Stimulated activated CD8-positive, alpha-beta memory T cell treated with anti-CD3 and anti-CD28 coated beads, Interleukin-4, amount 100 ng/mL, for 24 hours (primary cell): ENCODE data around the gene MAPKAPK3.

Experiments used
- DNase-seq: peaks from one replicate; pipeline ENCODE4 v3.0.0-alpha.2; 2020; ENCODE audit warnings: low read depth

Gene MAPKAPK3

DNA sequence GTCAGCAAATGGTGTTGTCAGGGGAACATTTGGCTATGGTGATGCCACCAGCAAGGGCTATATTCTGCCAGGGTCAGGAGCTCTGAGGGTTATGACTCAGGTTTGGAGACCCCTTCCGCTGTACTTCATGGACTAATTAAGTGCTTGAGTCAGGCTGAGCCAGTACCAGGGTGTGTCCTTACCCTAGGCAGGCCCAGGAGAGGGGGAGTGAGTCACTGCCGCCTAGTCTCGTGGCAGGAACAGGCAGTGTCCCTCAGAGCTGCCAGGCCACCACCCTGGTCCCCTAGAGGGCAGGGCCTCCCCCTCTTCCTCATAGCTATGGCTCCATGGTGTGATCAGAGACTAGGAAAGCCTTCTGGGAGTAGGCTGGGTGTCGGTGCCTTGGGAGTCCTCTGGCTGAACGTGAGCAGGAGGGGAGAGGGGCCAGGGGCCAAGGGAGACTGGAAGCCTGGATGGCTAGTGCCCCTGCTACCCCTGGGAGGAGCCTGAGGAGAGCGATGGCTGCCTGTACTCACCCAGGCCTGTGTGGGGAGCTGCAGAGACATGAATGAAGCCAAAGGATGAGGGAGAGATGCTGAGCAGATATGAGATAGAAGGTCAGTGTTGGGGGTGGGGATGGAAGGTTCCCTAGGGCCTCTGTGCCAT, 10.6 kb downstream of the MAPKAPK3 start:
- DNase-seq, result no peak

DNA sequence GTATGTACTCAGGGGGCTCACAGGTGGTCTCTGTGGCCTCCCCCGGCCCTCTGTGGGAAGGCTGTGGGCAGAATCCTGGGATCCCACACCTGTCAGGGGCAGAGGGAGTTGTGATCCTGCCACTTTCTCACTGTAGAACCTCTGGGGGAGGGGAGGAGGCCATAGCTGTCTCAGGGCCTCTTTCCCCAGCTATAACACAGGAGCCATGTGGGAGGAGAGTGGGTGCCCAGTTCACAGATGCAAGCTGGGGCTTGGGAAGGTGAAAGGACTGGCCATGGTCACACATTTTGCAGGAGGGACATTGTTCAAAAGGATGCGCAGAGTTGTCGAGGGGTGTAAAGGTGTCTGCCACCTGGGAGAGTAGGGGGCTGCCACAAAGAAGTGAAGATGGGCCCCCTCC, 11.7 kb downstream of the MAPKAPK3 start:
- no peak for DNase-seq

DNA sequence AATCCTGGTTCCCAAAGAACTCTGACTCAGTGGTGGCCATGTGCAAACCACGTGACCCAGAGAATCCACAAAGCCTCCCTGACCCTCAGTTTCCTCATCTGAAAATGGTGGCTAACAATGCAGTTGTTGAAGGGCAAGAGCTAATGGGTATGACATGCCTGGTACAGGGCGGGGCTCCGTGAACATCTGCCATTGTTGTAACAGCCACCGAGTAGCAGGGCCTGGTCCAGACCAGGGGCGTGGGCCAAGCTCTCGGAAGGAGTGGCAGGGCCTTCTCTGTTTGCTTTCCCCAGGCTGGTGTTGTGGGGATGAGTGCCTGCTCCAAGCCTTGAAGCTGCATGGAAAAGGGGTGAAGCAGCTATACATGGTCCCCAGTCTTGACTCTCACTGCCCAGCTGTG, 13.4 kb downstream of the MAPKAPK3 start:
- DNase-seq, result no peak

DNA sequence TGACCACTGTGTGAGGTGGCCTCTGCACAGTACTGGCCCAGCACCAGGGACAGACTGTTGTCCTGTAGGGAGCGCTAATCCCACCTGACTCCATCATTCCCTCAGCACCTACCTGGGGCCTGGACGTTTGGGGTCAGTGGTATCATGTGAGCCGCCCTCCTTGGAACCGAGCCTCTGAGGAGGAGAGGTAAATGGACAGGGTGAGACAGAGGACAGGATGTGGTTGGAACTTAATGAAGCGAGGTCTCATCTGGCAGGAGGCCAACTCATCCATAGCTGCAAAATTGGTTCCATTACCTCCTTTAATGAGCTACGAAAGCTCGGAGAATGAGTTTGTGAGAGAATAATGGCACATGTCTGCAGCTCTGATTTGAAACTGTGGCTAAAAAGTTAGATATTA, 13.9 kb downstream of the MAPKAPK3 start:
- DNase-seq, result no peak

DNA sequence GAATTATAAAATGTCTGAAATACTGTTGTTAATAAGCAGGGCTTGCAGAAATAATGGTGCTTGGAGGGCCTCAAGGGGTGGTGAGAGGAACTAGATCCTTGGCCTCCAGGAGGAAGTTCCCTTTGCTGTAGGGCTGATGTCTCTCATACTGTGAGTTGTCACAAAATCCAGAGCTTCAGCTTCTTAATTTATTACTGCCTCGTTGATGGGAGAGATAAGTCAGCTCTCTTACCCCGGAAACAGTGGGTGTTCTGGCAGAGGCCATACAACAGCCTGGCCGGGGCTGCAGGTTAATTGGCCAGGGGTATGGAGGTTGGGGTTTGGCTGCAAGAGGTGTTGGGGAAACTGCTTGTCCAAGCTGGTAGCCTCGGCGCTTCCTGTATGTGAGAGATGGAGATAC, 15.5 kb downstream of the MAPKAPK3 start:
- DNase-seq, result no peak

DNA sequence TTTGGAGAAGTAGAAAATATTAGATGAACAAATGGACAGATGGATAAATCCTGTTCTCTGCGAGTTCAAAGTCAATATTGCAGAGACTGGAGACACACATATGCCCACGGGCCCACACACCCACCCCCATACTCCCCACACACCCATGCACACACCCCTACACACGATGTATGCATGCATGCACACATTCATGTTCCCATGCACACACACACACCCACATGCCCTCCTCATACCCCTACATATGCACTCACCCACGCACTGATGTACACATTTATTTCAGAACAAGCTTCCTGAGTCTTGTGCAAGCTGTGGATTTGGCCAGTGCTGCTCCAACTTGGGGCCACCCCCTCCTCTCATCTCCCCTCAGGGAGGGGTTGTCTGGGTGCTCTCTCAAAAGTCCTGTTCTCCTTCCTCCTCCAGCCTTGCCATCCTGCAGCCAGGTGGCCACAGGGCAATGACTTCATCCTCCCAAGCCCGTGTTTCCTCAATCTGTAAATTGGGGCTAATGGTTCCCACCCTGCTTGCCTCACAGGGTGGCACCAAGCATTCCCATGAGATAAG, 16.4 kb downstream of the MAPKAPK3 start:
- no peak for DNase-seq

DNA sequence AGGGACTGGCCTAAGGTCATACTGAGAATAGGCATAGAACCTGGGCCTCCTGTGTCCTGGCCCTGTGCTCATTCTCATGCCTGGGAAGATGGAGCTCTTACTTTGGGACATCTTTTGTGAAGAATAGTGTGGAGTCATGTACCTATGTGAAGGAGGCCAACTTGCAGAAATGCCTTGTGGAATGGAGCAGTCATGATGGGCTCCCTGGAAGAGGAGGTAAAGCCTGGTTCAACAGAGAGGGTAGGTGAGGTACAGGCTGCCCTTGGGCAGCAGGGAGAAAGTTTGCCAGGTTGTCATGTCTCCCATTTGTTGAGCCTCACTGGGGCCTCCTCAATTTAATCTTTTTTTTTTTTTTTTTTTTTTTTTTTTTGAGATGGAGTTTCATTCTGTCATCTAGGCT, 18.1 kb downstream of the MAPKAPK3 start:
- DNase-seq, result no peak

DNA sequence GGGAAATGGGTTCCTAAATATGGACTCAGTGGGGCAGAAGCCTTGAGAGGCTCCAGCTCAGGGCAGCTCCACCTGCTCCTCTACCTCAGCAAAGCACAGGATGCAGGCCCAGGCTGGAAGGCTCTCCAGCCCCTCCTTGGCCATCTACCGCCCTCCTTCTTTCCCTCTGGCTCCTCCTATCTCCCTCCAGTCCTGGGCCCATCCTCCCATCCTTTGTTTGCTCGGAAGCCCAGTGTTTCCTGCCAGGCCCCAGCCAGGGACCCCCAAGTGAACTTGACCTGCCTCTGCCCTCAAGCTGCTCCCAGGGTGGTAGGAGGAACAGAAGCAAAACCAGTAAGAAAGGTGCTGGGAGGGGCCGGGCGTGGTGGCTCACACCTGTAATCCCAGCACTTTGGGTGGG, 20.1 kb downstream of the MAPKAPK3 start:
- no peak for DNase-seq

- DNase-seq, result no peak
Measured at GRCh38 chr3:50637945-50638344, 21.0 kb downstream of the MAPKAPK3 start.

- DNase-seq, result no peak
Measured at GRCh38 chr3:50639055-50639494, 22.1 kb downstream of the MAPKAPK3 start.

DNA sequence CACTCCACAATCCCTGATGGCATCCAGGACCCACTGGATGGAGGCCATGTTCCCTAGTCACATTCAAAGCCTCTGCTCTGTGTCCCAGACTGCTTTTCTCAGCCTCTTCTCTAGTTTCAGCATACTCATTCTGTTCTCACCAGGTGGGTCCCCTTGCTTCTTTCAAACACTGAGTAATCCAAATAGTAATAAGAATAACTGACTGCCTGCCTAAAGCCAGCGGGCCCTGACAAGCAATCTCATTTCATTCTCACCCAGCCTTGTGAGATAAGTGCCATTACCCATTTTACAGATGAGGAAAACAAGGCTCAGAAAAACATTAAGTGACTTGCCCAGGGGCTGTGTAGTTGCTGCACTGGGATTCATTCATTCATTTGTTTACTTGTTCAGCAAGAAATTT, 25.4 kb downstream of the MAPKAPK3 start:
- DNase-seq, result no peak

DNA sequence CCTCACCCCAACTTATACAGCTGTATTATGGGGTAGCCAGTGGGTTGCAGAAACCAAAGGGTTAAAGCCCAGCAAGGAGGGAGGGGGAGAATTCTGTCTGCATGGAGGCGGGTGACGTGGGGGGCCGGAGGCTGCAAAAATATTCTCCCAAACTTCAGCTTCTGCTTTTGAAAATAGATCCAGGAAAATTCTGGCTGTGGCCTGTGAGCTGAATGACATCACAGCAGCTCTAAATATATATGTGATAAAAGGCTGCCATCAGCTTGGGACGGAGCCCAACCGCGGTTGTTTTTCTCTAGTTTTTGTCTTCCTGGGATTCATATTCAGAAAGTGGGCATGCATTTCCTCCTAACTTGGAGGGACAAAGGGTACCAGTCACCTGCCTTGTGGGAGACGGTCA, 27.6 kb downstream of the MAPKAPK3 start:
- no peak for DNase-seq

GRCh38 chr3:50645378-50645777, 28.4 kb downstream of the MAPKAPK3 start:
- DNase-seq, result no peak

- no peak for DNase-seq
Measured at GRCh38 chr3:50648313-50648712, 31.4 kb downstream of the MAPKAPK3 start.

DNA sequence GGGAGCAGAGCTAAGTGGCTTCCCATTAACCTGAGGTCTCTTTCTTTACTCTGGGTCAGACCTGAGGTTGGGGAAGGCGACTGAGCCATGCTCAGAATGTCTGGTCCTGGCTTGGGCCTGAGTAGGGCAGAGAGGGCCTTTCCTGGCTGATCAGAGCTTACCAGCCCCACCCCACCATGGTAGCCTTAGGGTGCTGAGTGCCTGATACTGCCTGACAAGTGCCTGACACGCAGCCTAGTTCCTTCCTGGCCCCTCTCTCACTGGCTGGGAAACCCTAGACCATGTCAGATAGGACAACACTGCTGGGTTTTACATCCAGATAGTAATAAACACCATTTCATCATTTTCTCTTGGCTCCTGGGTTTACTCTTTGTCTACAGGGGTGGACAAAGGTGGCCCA, 32.0 kb downstream of the MAPKAPK3 start:
- DNase-seq, result no peak

- no peak for DNase-seq
Measured at GRCh38 chr3:50649451-50649931, 32.5 kb downstream of the MAPKAPK3 start.

GRCh38 chr3:50650018-50650417, 33.1 kb downstream of the MAPKAPK3 start:
- no peak for DNase-seq

DNA sequence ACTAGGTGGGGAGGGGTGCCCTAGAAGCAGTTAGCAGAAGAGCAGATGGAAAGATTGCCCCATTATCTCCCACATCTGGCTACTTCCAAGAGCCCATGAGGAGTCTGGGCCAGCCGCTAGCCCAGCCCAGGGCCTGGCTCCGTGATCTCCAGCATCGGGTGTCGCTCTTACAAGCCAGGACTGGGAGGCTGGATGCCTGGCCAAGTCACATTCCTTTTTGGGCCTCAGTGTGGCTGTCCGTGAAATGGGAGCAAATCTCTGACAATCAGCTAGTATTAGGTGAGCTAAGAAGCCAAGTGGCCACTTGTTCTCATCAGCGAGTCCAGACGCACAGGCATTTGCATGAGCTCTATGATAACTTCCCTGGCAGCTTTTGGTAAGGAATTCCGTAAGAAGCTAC, 34.5 kb downstream of the MAPKAPK3 start:
- DNase-seq, result no peak

DNA sequence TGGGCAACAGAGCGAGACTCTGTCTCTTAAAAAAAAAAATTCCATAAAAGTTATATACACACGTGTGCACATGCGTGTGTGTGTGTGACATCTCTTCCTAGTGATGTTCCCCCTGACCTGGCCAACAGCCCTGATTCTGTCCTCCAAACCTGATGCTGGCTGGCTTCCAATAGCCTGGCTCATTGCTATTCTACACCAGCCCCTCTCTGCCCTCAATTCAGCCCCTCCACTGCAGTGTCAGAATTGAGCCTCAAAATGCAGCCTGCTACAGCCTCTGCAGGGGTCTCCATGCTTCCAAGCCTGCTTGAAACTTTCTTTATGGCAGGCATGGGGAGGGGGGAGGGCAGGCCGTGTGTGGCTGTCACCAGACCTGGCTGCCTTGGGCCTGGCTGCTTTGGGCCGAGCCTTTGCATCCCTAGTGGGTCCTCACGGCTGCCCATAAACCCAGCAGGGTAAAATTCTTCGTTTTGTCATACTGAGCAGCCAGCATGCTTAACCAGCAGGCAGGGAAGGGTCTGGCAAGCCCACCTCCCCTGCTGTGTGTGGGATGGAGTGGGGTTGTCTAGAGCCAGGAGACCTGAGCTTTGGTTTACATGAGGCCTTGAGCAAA, 35.1 kb downstream of the MAPKAPK3 start:
- DNase-seq, result no peak

GRCh38 chr3:50652709-50653108, 35.8 kb downstream of the MAPKAPK3 start:
- peak; percentile 21 for DNase-seq

GRCh38 chr3:50653937-50654595, 37.1 kb downstream of the MAPKAPK3 start:
- no peak for DNase-seq

- no peak for DNase-seq
Measured at GRCh38 chr3:50655009-50655830, 38.3 kb downstream of the MAPKAPK3 start.
